ENCODE data around the gene KIDINS220. TPM values are rescaled to one million over a fixed set of nuclear protein-coding genes. Genes with fewer than 3 reads are reported as not detected.
A peak's percentile ranks its signal among the peaks of the same experiment; 100 is the strongest.

The KIDINS220 gene
- total and polyA plus RNA-seq, 2 of the 13 experiments (the other 11 are each of a cell fraction or from before 2014, with no cell fraction given) = 25.2 to 32.3 TPM

DNA sequence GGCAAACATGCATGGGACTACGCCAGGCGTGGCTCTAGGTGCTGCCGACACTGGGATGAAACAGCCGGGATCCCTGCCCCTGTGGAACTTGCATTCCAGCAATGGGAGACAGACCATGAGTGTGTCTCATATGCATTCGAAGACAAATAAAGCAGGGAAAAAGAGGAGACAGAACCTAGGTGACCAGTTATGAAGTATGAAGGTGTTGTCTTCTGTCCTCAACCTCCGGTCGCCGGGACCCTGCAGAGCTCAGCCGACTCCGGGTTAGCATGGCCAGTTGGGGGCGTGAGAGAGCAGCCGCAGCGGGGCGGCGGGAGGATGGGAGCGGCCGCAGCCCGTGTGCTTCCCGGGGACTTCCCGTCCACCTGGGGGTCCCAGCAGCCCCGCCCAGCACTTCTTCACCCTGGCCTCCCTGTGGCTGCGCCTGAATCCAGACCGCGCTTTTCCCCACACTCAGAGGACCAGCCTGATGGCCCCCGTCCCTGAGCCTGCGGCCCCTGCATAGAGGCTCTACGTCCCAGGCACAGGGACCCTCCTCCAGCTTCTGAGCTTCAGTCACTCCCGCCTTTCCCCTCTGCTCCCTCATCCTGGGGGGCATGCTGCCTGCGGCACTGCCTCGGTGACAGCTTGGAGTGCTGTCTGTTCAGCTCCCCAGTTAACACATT is 144.1 kb downstream of the KIDINS220 start (continued):
- peak; percentile 44; the same call in 1 of the 2 replicates for TF ChIP-seq ZNF574 (CRISPR knock-in tag; IDR thresholded peaks at IDR 0.05)
- TF ChIP-seq NCOA2 (CRISPR knock-in tag; IDR thresholded peaks at IDR 0.05) = no peak
- TF ChIP-seq, protein P1, sequence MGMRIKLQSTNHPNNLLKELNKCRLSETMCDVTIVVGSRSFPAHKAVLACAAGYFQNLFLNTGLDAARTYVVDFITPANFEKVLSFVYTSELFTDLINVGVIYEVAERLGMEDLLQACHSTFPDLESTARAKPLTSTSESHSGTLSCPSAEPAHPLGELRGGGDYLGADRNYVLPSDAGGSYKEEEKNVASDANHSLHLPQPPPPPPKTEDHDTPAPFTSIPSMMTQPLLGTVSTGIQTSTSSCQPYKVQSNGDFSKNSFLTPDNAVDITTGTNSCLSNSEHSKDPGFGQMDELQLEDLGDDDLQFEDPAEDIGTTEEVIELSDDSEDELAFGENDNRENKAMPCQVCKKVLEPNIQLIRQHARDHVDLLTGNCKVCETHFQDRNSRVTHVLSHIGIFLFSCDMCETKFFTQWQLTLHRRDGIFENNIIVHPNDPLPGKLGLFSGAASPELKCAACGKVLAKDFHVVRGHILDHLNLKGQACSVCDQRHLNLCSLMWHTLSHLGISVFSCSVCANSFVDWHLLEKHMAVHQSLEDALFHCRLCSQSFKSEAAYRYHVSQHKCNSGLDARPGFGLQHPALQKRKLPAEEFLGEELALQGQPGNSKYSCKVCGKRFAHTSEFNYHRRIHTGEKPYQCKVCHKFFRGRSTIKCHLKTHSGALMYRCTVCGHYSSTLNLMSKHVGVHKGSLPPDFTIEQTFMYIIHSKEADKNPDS (CRISPR knock-in tag; IDR thresholded peaks at IDR 0.05) = peak; percentile 62; the same call in 1 of the 2 replicates
- TF ChIP-seq HINFP (CRISPR knock-in tag; IDR thresholded peaks at IDR 0.05; ENCODE audit: low read depth) = no peak
- peak; percentile 78 for TF ChIP-seq ZNF605 (CRISPR knock-in tag; IDR thresholded peaks at IDR 0.05)
- TF ChIP-seq RNF2 (conservative IDR thresholded peaks at IDR 0.05; ENCODE audit: low read depth) = 0 out of 2 replicates have a peak, but pooled peaks have one; percentile 35
- TF ChIP-seq ELF3 (CRISPR knock-in tag; IDR thresholded peaks at IDR 0.05) = 0 out of 2 replicates have a peak, but pooled peaks have one; percentile 40
- TF ChIP-seq, protein P2, sequence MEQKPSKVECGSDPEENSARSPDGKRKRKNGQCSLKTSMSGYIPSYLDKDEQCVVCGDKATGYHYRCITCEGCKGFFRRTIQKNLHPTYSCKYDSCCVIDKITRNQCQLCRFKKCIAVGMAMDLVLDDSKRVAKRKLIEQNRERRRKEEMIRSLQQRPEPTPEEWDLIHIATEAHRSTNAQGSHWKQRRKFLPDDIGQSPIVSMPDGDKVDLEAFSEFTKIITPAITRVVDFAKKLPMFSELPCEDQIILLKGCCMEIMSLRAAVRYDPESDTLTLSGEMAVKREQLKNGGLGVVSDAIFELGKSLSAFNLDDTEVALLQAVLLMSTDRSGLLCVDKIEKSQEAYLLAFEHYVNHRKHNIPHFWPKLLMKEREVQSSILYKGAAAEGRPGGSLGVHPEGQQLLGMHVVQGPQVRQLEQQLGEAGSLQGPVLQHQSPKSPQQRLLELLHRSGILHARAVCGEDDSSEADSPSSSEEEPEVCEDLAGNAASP (CRISPR knock-in tag; IDR thresholded peaks at IDR 0.05; ENCODE audit: borderline replicate concordance) = peak; percentile 41; the same call in 1 of the 2 replicates
- peak; percentile 76; the same call in 1 of the 2 replicates for TF ChIP-seq EED (CRISPR knock-in tag; IDR thresholded peaks at IDR 0.05)
- 0 out of 2 replicates have a peak, but pooled peaks have one; percentile 35 for TF ChIP-seq AHR (CRISPR knock-in tag; IDR thresholded peaks at IDR 0.05)
- TF ChIP-seq, protein P3, sequence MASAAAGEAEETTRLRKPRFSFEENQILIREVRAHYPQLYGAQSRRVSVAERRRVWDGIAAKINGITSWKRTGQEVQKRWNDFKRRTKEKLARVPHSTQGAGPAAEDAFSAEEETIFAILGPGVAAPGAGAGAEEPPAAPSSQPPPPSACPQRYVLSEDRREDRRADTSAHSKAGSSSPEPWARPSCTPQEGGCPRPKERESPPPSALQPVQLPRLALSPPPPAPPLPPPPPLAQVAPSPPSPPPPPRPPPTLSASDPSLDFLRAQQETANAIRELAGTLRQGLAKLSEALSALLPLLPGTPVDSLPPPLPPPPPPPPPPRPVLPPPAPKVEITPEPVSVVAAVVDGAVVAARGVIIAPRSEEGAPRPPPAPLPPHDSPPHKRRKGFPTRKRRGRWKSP (CRISPR knock-in tag; IDR thresholded peaks at IDR 0.05) = peak; percentile 56; the same call in 1 of the 2 replicates
- TF ChIP-seq ZNF580 (CRISPR knock-in tag; IDR thresholded peaks at IDR 0.05; ENCODE audit: borderline replicate concordance, low read depth) = peak; percentile 47; the same call in 1 of the 2 replicates
- 0 out of 2 replicates have a peak, but pooled peaks have one; percentile 6 for TF ChIP-seq TOPORS (CRISPR knock-in tag; IDR thresholded peaks at IDR 0.05)
- peak; percentile 44 for TF ChIP-seq HNRNPLL (IDR thresholded peaks at IDR 0.05; ENCODE audit: low read depth, low read length, poor library complexity, severe bottlenecking)
- no peak for TF ChIP-seq NONO (IDR thresholded peaks at IDR 0.05)
- TF ChIP-seq NONO (CRISPR knock-in tag; conservative IDR thresholded peaks at IDR 0.05) = peak; percentile 67
- TF ChIP-seq WIZ (CRISPR knock-in tag; IDR thresholded peaks at IDR 0.05) = no peak
- peak; percentile 58 for TF ChIP-seq SALL1 (CRISPR knock-in tag; IDR thresholded peaks at IDR 0.05)
- TF ChIP-seq MXD4 (CRISPR knock-in tag; IDR thresholded peaks at IDR 0.05) = peak; percentile 79; the same call in 1 of the 2 replicates
- peak; percentile 21; the same call in 1 of the 2 replicates for TF ChIP-seq ERF (CRISPR knock-in tag; IDR thresholded peaks at IDR 0.05)

Measured in HepG2 (cell line).